ENCODE data around the gene CHRNB1. TPM values are rescaled to one million over a fixed set of nuclear protein-coding genes. Genes with fewer than 3 reads are reported as not detected.
A peak's percentile ranks its signal among the peaks of the same experiment; 100 is the strongest.
"Not testable (repeated sequence)": the region's sequence is repeated elsewhere in the genome, so short reads cannot be mapped to it uniquely, and the experiment has no call there.

CHRNB1 gene
- total RNA-seq, 1 donor from 2014 or later, result 11.7 TPM

DNA sequence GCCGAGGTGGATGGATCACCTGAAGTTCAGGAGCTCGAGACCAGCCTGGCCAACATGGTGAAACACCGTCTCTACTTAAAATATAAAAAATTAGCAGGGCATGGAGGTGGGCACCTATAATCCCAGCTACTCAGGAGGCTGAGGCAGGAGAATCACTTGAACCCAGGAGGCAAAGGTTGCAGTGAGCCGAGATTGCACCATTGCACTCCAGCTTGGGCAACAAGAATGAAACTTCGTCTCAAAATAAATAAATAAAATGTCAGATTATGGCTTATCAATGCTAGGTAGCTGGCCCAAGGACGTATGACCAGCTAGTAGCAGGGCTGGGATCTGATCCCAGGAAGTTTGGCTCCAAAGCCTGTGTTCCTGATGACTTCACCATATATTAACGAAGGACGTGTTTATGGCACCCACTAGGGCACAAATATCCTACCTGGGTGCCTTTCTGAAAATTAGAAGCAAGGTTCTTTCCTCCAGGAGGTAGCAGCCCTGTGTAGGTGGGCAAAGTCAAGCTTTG, 25.7 kb downstream of the CHRNB1 start:
- not testable (repeated sequence) for H3K4me2 ChIP-seq (ENCODE audit: low read length); H3K9me3 ChIP-seq (ENCODE audit: insufficient read depth, low read depth, low read length); DNase-seq (ENCODE audit: low read depth); H3K27ac ChIP-seq (ENCODE audit: low read depth, low read length); H3K4me3 Mint-ChIP-seq (ENCODE audit: unreplicated experiment); FAIRE-seq; H3K4me1 ChIP-seq (ENCODE audit: insufficient read depth, low read length); H3K4me1 Mint-ChIP-seq (ENCODE audit: low read depth, unreplicated experiment); H3K36me3 Mint-ChIP-seq (ENCODE audit: low read depth, unreplicated experiment); H3K9me3 Mint-ChIP-seq (ENCODE audit: unreplicated experiment); H3K27me3 Mint-ChIP-seq (ENCODE audit: low read depth, unreplicated experiment); H3K9ac ChIP-seq (ENCODE audit: low read length); H3K27me3 ChIP-seq (ENCODE audit: insufficient read depth, low read length); H3K4me3 ChIP-seq (ENCODE audit: insufficient read depth, low read depth, low read length); H2AFZ ChIP-seq (ENCODE audit: low read depth, low read length); H3K36me3 ChIP-seq (ENCODE audit: insufficient read depth, low read length)
- peaks cover 76% of the 10 kb centered on the region for H4K20me1 ChIP-seq (ENCODE audit: insufficient read depth, low read length)
- peaks cover 79% of the 10 kb centered on the region for H3K79me2 ChIP-seq (ENCODE audit: insufficient read depth, low read length)
- peak overlapping the region; percentile 12 for H3K27ac Mint-ChIP-seq (ENCODE audit: unreplicated experiment)

GRCh38 chr17:7471729-7472128, 26.9 kb downstream of the CHRNB1 start:
- Mint-ChIP-seq H3K27me3 (ENCODE audit: low read depth, unreplicated experiment) (no peaks in the 10 kb centered on the region), H3K4me1 (ENCODE audit: low read depth, unreplicated experiment) (peaks cover 15% of the 10 kb centered on the region), H3K27ac (ENCODE audit: unreplicated experiment) (no peak overlapping the region), H3K36me3 (ENCODE audit: low read depth, unreplicated experiment) (peaks cover 7% of the 10 kb centered on the region), H3K4me3 (ENCODE audit: unreplicated experiment) (no peak overlapping the region), H3K9me3 (ENCODE audit: unreplicated experiment) (no peaks in the 10 kb centered on the region)
- FAIRE-seq (no peak), DNase-seq (ENCODE audit: low read depth) (no peak)
- Histone ChIP-seq H3K36me3 (ENCODE audit: insufficient read depth, low read length) (no peaks in the 10 kb centered on the region), H4K20me1 (ENCODE audit: insufficient read depth, low read length) (peaks cover 83% of the 10 kb centered on the region), H3K27ac (ENCODE audit: low read depth, low read length) (no peak overlapping the region), H3K4me1 (ENCODE audit: insufficient read depth, low read length) (peaks cover 17% of the 10 kb centered on the region), H3K9me3 (ENCODE audit: insufficient read depth, low read depth, low read length) (no peaks in the 10 kb centered on the region), H2AFZ (ENCODE audit: low read depth, low read length) (no peak overlapping the region), H3K79me2 (ENCODE audit: insufficient read depth, low read length) (peaks cover 91% of the 10 kb centered on the region), H3K9ac (ENCODE audit: low read length) (no peak overlapping the region), H3K27me3 (ENCODE audit: insufficient read depth, low read length) (no peaks in the 10 kb centered on the region), H3K4me2 (ENCODE audit: low read length) (no peak overlapping the region), H3K4me3 (ENCODE audit: insufficient read depth, low read depth, low read length) (no peak overlapping the region)
- TF ChIP-seq CTCF (IDR thresholded peaks at IDR 0.05; ENCODE audit: insufficient read depth, low read depth, low read length), result no peak
- no peak for TF ChIP-seq EZH2 (IDR thresholded peaks at IDR 0.05; ENCODE audit: insufficient read depth, low read length)

GRCh38 chr17:7474767-7475166, 29.9 kb downstream of the CHRNB1 start:
- FAIRE-seq; H3K27ac Mint-ChIP-seq (ENCODE audit: unreplicated experiment); H3K36me3 ChIP-seq (ENCODE audit: insufficient read depth, low read length); H3K9me3 ChIP-seq (ENCODE audit: insufficient read depth, low read depth, low read length); H3K4me2 ChIP-seq (ENCODE audit: low read length); H3K4me3 ChIP-seq (ENCODE audit: insufficient read depth, low read depth, low read length); H3K4me3 Mint-ChIP-seq (ENCODE audit: unreplicated experiment); H3K9ac ChIP-seq (ENCODE audit: low read length); H3K27me3 Mint-ChIP-seq (ENCODE audit: low read depth, unreplicated experiment); H2AFZ ChIP-seq (ENCODE audit: low read depth, low read length); DNase-seq (ENCODE audit: low read depth); H3K27me3 ChIP-seq (ENCODE audit: insufficient read depth, low read length); H3K9me3 Mint-ChIP-seq (ENCODE audit: unreplicated experiment); H3K27ac ChIP-seq (ENCODE audit: low read depth, low read length); H3K36me3 Mint-ChIP-seq (ENCODE audit: low read depth, unreplicated experiment): not testable (repeated sequence)
- Histone ChIP-seq H3K79me2 (ENCODE audit: insufficient read depth, low read length) (peaks cover 93% of the 10 kb centered on the region), H3K4me1 (ENCODE audit: insufficient read depth, low read length) (peaks cover 33% of the 10 kb centered on the region), H4K20me1 (ENCODE audit: insufficient read depth, low read length) (peaks cover 83% of the 10 kb centered on the region)
- peaks cover 26% of the 10 kb centered on the region for H3K4me1 Mint-ChIP-seq (ENCODE audit: low read depth, unreplicated experiment)
